ENCODE results near the gene SIK3.

SIK3 gene

DNA sequence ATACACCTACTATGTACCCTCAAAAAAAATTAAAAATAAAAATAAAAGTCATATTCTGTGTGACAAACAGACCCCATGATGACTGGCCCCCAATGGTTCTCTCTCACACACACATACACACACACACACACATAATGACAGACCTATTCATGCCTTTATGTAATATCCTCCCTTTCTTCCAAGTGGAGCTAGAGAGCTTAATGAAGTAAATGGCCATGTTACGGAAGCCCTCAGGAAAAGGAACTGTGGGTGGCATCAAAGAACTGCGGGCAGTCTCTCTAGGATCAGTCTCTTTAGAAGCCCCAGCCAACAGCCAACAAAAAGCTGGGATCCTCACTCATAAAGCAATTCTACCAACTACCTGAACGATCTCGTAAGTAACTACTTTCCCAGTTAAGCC lies 125.5 kb downstream of the SIK3 start:
- H3K4me3 ChIP-seq (ENCODE audit: low read depth, low read length) = no peak overlapping the region
- TF ChIP-seq, protein P1, sequence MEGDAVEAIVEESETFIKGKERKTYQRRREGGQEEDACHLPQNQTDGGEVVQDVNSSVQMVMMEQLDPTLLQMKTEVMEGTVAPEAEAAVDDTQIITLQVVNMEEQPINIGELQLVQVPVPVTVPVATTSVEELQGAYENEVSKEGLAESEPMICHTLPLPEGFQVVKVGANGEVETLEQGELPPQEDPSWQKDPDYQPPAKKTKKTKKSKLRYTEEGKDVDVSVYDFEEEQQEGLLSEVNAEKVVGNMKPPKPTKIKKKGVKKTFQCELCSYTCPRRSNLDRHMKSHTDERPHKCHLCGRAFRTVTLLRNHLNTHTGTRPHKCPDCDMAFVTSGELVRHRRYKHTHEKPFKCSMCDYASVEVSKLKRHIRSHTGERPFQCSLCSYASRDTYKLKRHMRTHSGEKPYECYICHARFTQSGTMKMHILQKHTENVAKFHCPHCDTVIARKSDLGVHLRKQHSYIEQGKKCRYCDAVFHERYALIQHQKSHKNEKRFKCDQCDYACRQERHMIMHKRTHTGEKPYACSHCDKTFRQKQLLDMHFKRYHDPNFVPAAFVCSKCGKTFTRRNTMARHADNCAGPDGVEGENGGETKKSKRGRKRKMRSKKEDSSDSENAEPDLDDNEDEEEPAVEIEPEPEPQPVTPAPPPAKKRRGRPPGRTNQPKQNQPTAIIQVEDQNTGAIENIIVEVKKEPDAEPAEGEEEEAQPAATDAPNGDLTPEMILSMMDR (IDR thresholded peaks at IDR 0.05; ENCODE audit: insufficient read depth, low read depth, low read length, missing control alignments) = no peak
- no peak for DNase-seq (ENCODE audit: low read depth)

DNA sequence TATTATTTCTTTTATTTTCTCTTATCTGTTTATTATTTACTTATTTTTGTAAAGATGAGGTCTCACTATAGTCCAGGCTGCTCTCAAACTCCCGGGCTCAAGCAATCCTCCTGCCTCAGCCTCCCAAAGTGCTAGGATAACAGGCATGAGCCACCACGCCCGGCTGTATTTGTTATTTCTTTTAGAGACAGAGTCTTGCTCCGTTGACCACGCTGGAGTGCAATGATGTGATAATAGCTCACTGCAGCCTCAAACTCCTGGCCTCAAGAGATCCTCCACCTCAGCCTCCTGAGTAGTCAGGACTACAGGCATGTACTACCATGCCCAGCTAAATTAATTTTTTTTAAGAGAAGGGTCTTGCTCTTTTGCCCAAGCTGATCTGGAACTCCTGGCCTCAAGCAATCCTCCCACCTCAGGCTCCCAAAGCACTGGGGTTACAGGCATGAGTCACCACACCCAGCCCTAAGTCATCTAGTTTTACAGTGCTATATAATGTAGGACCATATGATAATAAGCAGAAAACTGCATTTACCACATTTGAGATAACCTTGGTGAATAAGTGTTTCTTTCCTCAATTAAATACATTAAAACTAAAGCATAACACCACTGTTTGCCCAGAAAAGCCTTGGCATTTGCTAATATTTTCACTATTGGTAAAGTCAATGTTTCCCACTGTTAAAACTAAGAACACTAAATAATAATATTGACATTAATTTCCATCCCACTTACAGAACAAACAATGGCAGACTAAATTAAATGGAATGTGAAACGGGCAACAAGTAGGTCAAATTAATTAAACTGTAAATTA lies 127.5 kb downstream of the SIK3 start:
- TF ChIP-seq, protein P1 (IDR thresholded peaks at IDR 0.05; ENCODE audit: insufficient read depth, low read depth, low read length, missing control alignments) = no peak
- no peak for DNase-seq (ENCODE audit: low read depth)
- H3K4me3 ChIP-seq (ENCODE audit: low read depth, low read length) = no peak overlapping the region

- TF ChIP-seq, protein P1 (IDR thresholded peaks at IDR 0.05; ENCODE audit: insufficient read depth, low read depth, low read length, missing control alignments) = no peak
- no peak overlapping the region for H3K4me3 ChIP-seq (ENCODE audit: low read depth, low read length)
- DNase-seq (ENCODE audit: low read depth) = no peak
These were observed 128.5 kb downstream of the SIK3 start for GRCh38 chr11:116969694-116970093.

- DNase-seq (ENCODE audit: low read depth) = no peak
- H3K4me3 ChIP-seq (ENCODE audit: low read depth, low read length) = no peak overlapping the region
- TF ChIP-seq, protein P1 (IDR thresholded peaks at IDR 0.05; ENCODE audit: insufficient read depth, low read depth, low read length, missing control alignments) = no peak
These were observed 134.0 kb downstream of the SIK3 start for GRCh38 chr11:116964269-116964668.

- TF ChIP-seq, protein P1 (IDR thresholded peaks at IDR 0.05; ENCODE audit: insufficient read depth, low read depth, low read length, missing control alignments) = no peak
- H3K4me3 ChIP-seq (ENCODE audit: low read depth, low read length) = no peak overlapping the region
- no peak for DNase-seq (ENCODE audit: low read depth)
These were observed 134.4 kb downstream of the SIK3 start for GRCh38 chr11:116963813-116964212.

GRCh38 chr11:116962108-116962507 lies 136.1 kb downstream of the SIK3 start:
- no peak for DNase-seq (ENCODE audit: low read depth)
- no peak overlapping the region for H3K4me3 ChIP-seq (ENCODE audit: low read depth, low read length)
- TF ChIP-seq, protein P1 (IDR thresholded peaks at IDR 0.05; ENCODE audit: insufficient read depth, low read depth, low read length, missing control alignments) = no peak

- TF ChIP-seq, protein P1 (IDR thresholded peaks at IDR 0.05; ENCODE audit: insufficient read depth, low read depth, low read length, missing control alignments) = no peak
- no peak overlapping the region for H3K4me3 ChIP-seq (ENCODE audit: low read depth, low read length)
- DNase-seq (ENCODE audit: low read depth) = no peak
These were observed 137.3 kb downstream of the SIK3 start for GRCh38 chr11:116960930-116961329.
